ENCODE results near the gene CDK17. TPM values are rescaled to one million over a fixed set of nuclear protein-coding genes. Genes with fewer than 3 reads are reported as not detected.
"Not testable (repeated sequence)": the region's sequence is repeated elsewhere in the genome, so short reads cannot be mapped to it uniquely, and the experiment has no call there.

The CDK17 gene
- total and polyA plus RNA-seq, 4 donors: 13.7 to 130 (median 29.1) TPM

- 77 to 87% methylated on average over 8 of the region's 8 CpGs for WGBS, 2 donors
- no peaks in the 10 kb centered on the region for H3K27me3 ChIP-seq (ENCODE audit: control insufficient read depth in 3 of 3, insufficient read depth in 3 of 3, low read length in 2 of 3)
Observed at GRCh38 chr12:96436366-96437170, 36.3 kb upstream of the CDK17 start.

GRCh38 chr12:96434107-96434506 is 33.9 kb upstream of the CDK17 start:
- TF ChIP-seq CTCF (IDR thresholded peaks at IDR 0.05; ENCODE audit: control extremely low read depth, extremely low read depth): no peak
- Histone ChIP-seq H3K4me3 (no peak overlapping the region), H3K9ac (ENCODE audit: insufficient read depth in 1 of 2, low read length in 2 of 2) (no peak overlapping the region), H3K27ac (ENCODE audit: low read depth in 1 of 2, low read length in 1 of 2) (no peak overlapping the region), H3K36me3 (ENCODE audit: control insufficient read depth in 4 of 4, insufficient read depth in 4 of 4, low read length in 4 of 4) (no peaks in the 10 kb centered on the region), H3K27me3 (ENCODE audit: control insufficient read depth in 3 of 3, insufficient read depth in 3 of 3, low read length in 2 of 3) (no peaks in the 10 kb centered on the region), H3K9me3 (ENCODE audit: control insufficient read depth in 4 of 4, insufficient read depth in 3 of 4, low read length in 3 of 4) (no peaks in the 10 kb centered on the region), H3K4me1 (ENCODE audit: control insufficient read depth in 5 of 5, insufficient read depth in 5 of 5, low read length in 5 of 5) (peaks cover 0 to 16% (median 2%) of the 10 kb centered on the region in 5 donors)
- no peak for ATAC-seq (ENCODE audit: insufficient read depth, low FRiP score)
- DNase-seq: peak in 1 of 3 donors; percentile 57
- 47 to 54% methylated on average over 6 of the region's 6 CpGs for WGBS, 2 donors

More at GRCh38 chr12:96436366-96437170, 36.3 kb upstream of the CDK17 start:
- DNase-seq (no peak), ATAC-seq (ENCODE audit: insufficient read depth, low FRiP score) (no peak)
- H3K9ac ChIP-seq (ENCODE audit: insufficient read depth in 1 of 2, low read length in 2 of 2): peak overlapping the region in 1 of 2 donors; percentile 32
- H3K27ac ChIP-seq (ENCODE audit: low read depth in 1 of 2, low read length in 1 of 2): no peak overlapping the region
- no peak for TF ChIP-seq CTCF (IDR thresholded peaks at IDR 0.05; ENCODE audit: control extremely low read depth, extremely low read depth)
- H3K4me1 ChIP-seq (ENCODE audit: control insufficient read depth in 5 of 5, insufficient read depth in 5 of 5, low read length in 5 of 5): peaks cover 0 to 16% (median 0%) of the 10 kb centered on the region in 5 donors
- no peaks in the 10 kb centered on the region for H3K36me3 ChIP-seq (ENCODE audit: control insufficient read depth in 4 of 4, insufficient read depth in 4 of 4, low read length in 4 of 4)
- no peaks in the 10 kb centered on the region for H3K9me3 ChIP-seq (ENCODE audit: control insufficient read depth in 4 of 4, insufficient read depth in 3 of 4, low read length in 3 of 4)
- H3K4me3 ChIP-seq: no peak overlapping the region

- 96 to 99% methylated on average over 4 of the region's 4 CpGs for WGBS, 2 donors
- not testable (repeated sequence) for H3K27ac ChIP-seq (ENCODE audit: low read depth in 1 of 2, low read length in 1 of 2); H3K9me3 ChIP-seq (ENCODE audit: control insufficient read depth in 4 of 4, insufficient read depth in 3 of 4, low read length in 3 of 4); H3K9ac ChIP-seq (ENCODE audit: insufficient read depth in 1 of 2, low read length in 2 of 2); H3K36me3 ChIP-seq (ENCODE audit: control insufficient read depth in 4 of 4, insufficient read depth in 4 of 4, low read length in 4 of 4); ATAC-seq (ENCODE audit: insufficient read depth, low FRiP score); H3K4me3 ChIP-seq; H3K27me3 ChIP-seq (ENCODE audit: control insufficient read depth in 3 of 3, insufficient read depth in 3 of 3, low read length in 2 of 3); DNase-seq
- H3K4me1 ChIP-seq (ENCODE audit: control insufficient read depth in 5 of 5, insufficient read depth in 5 of 5, low read length in 5 of 5): peaks cover 0 to 11% (median 3%) of the 10 kb centered on the region in 5 donors
Observed at GRCh38 chr12:96432496-96433321, 32.5 kb upstream of the CDK17 start.

- H3K27ac ChIP-seq (ENCODE audit: low read depth in 1 of 2, low read length in 1 of 2): no peak overlapping the region
Observed at GRCh38 chr12:96431067-96431466, 30.8 kb upstream of the CDK17 start.

More at GRCh38 chr12:96431067-96431466, 30.8 kb upstream of the CDK17 start:
- peaks cover 0 to 12% (median 3%) of the 10 kb centered on the region in 5 donors for H3K4me1 ChIP-seq (ENCODE audit: control insufficient read depth in 5 of 5, insufficient read depth in 5 of 5, low read length in 5 of 5)
- no peaks in the 10 kb centered on the region for H3K9me3 ChIP-seq (ENCODE audit: control insufficient read depth in 4 of 4, insufficient read depth in 3 of 4, low read length in 3 of 4)
- ATAC-seq (ENCODE audit: insufficient read depth, low FRiP score) (no peak), DNase-seq (no peak)
- WGBS, 2 donors: 95 to 96% methylated on average over 6 of the region's 6 CpGs
- no peak overlapping the region for H3K4me3 ChIP-seq
- TF ChIP-seq CTCF (IDR thresholded peaks at IDR 0.05; ENCODE audit: control extremely low read depth, extremely low read depth): no peak
- no peak overlapping the region for H3K9ac ChIP-seq (ENCODE audit: insufficient read depth in 1 of 2, low read length in 2 of 2)
- H3K27me3 ChIP-seq (ENCODE audit: control insufficient read depth in 3 of 3, insufficient read depth in 3 of 3, low read length in 2 of 3): no peaks in the 10 kb centered on the region
- no peaks in the 10 kb centered on the region for H3K36me3 ChIP-seq (ENCODE audit: control insufficient read depth in 4 of 4, insufficient read depth in 4 of 4, low read length in 4 of 4)

Data from lung (tissue), 12 donors.